GM18870 (cell line): ENCODE measurements around the gene KRR1.
A peak's percentile ranks its signal among the peaks of the same experiment; 100 is the strongest.
"Not testable (repeated sequence)": the region's sequence is repeated elsewhere in the genome, so short reads cannot be mapped to it uniquely, and the experiment has no call there.

Experiments used
- ATAC-seq: cut with Tn5 transposase; IDR thresholded peaks from one replicate; pipeline ENCODE4 v1.9.1; 2021; ENCODE audit warnings: moderate library complexity; ENCODE audit not compliant: unreplicated experiment

Gene KRR1

DNA sequence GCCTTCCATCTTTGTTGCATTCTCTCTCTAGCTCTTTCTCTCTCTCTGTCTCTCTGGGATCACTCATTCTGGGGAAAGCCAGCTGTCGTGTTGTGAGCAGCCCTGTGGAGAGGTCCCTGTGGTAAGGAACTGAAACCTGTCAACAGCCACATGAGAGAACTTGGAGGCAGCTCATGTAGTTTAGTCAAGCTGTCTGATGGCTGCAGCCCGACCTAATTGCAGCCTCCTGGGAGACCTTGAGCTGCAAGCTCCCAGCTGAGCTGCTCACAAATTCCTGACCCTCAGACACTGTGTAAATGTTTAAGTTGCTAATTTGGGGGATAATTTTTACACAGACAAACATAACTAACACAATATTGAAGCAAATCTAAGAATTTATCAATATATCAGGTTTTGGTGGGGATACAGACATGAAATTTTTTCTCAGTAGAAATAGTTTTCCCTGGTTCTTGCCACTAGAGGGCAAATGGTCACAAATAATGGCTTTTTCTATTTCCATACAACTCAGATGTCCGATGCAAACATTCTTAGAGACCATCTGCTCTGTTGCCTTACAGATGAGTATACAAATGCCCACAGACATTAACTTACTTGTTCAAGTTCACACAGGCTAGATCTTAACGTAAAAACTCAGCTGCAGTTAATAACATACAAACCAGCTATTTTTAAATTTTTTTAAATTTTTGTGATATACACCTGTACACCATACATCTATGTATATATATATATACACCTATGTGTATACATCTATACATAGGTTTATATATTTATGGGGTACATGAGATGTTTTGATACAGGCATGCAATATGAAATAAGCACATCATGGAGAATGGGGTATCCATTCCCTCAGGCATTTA is 15.5 kb upstream of the KRR1 start:
- ATAC-seq, result peak; percentile 94

DNA sequence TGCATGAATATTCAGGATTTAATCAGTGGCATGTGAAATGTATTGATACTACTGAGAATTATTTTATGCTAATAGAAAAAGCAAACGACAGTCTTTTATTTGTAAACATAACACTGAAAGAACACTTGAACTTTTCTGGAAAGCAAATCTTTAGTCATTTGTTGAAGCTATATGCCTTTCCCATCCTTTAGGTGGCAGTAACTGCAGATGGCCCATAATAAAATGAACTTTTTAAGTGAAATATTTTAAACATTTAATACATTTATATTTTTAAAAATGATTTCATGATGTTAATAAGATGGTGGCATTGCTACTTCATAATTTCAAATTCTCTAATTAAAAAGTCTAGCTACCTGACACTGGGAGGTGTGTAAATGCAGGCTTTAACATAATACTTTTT is 13.9 kb upstream of the KRR1 start:
- no peak for ATAC-seq

DNA sequence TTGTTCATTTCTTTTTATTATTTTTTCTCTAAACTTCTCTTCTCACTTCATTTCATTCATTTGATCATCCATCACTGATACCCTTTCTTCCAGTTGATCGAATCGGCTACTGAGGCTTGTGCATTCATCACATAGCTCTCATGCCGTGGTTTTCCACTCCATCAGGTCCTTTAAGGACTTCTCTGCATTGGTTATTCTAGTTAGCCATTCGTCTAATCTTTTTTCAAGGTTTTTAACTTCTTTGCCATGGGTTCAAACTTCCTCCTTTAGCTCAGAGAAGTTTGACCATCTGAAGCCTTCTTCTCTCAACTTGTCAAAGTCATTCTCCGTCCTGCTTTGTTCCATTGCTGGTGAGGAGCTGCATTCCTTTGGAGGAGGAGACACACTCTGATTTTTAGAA is 10.7 kb upstream of the KRR1 start:
- ATAC-seq, result not testable (repeated sequence)

DNA sequence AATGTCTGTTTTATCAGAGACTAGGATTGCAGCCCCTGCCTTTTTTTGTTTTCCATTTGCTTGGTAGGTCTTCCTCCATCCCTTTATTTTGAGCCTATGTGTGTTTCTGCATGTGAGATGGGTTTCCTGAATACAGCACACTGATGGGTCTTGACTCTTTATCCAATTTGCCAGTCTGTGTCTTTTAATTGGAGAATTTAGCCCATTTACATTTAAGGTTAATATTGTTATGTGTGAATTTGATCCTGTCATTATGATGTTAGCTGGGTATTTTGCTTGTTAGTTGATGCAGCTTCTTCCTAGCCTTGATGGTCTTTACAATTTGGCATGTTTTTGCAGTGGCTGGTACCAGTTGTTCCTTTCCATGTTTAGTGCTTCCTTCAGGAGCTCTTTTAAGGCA is 9.8 kb upstream of the KRR1 start:
- not testable (repeated sequence) for ATAC-seq

DNA sequence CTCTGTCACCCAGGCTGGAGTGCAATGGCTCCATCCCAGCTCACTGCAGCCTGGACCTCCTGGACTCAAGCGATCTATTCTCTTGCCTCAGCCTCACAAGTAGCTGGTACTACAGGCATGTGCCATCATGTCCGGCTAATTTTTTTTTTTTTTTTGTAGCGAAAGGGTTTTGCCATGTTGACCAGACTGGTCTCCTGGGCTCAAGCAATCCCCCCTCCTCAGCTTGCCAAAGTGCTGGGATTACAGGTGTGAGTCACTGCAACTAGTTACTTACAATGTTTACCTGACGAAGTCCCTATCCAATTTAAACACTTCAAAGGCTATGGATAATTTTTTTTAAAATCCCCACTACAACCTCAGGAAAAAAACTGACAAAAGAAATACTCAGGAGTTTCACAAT is 1.8 kb downstream of the KRR1 start:
- ATAC-seq, result no peak

DNA sequence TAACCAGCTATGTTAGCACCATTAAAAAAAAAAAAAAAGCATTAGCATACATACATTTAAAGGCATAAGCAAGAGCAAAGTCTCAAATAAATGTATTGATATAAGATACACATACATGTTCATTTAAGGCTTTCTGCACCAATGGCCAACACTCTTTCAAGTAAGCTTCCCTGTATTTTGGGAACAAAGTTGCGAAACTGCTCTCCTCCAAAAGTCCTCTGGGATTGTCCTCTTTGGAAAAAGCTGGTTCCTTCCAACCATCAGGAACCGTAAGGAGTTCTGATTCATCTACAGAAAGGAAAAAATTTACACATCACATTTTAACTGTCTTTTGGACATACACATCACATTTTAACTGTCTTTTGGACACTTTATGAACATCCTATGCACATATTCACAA is 3.2 kb downstream of the KRR1 start:
- no peak for ATAC-seq

DNA sequence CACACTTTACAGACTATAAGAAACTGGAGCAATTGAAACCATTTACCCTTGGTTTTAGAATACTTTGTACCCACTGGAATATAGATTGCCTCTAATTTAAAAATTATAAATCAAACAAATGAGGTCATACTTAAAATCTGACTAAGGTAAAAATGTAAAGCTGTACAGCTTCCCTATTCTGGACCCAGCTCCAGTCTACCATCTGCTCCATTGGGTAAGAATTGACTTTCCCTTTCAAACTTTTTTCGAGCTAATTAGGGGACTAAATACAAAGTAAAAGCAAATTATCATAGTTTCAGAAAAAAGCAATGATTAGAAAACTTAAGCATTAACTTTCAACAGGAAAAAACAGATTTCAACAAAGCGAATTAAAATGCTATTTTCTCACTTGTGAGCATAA is 4.3 kb downstream of the KRR1 start:
- no peak for ATAC-seq

DNA sequence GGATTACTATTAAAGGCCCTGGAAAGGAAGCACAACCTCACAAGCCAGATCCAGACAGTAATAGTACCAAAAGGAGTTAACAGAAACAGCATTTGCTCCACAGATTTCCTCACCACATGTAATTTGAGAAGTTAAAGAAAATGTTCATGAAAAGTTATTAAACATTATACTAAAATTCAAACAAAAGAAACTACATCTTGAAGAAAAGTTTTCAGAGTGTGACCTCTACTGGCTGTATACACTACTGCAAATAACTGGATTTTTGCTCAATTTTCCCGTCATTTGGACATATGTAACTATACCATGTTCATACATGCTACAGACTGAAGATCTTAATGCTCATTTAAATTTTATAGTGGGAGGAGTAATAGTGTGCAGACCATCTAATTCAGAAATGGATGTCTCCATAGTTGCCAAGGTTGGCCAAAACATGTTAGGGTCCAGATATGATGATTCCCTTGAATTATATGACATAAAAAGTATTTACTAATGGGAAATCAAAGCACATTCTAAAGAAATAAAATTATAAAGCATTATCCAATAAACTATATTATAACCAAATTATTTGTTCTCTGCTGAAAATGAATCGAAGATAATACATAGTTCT is 5.6 kb downstream of the KRR1 start:
- no peak for ATAC-seq

DNA sequence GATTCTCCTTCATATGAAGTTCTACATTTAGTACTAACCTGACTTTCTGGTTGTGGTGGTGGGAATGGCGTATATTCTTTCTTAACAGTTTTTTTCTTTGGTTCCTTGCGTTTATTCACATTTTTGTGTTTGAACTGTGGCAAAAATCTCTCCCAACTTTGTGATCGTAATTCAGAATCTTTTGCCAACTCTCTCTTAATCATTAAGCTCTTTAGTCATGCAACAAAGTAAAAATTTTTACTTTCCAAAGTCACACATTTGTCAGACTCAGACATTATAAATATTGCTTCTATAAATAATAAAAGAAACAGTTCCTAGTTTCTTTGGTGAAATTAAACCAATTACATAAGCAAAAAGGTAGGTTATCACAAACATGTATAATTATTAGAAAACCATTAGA is 7.5 kb downstream of the KRR1 start:
- no peak for ATAC-seq

DNA sequence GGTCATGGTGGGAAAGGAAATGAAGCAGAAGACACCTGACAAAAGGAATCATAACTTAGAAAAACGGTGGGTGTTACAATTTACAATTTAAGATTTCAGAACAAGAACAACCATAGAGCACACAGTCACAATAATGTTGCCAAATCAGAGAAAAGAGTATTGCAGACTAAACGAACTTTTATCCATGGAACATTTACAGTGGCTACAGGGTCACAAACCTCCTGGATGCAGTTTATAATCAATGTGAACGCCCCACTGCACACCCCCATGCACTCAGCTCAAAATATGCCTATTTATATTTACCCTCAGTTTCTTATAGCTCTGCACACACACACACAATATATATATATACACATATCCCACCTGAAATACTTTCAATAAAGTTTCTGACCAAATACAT is 8.0 kb downstream of the KRR1 start:
- ATAC-seq, result no peak

DNA sequence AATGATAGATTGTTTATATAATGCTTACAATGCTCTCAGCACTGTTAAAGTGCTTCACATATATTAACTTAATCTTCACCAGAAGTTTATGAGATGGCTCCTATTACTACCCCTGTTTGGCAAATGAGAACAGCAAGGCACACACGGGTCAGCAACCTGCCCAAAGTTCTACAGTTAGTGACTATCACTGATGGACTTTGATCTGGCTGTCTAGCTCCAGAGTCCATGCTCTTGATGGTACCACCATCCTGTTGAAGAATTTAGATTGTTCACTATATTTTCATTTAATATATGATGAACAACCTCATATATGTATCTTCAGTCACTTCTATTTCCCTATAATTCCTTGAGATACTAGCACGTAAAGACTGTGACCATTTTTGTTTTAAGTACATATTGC is 20.2 kb downstream of the KRR1 start:
- ATAC-seq, result no peak

DNA sequence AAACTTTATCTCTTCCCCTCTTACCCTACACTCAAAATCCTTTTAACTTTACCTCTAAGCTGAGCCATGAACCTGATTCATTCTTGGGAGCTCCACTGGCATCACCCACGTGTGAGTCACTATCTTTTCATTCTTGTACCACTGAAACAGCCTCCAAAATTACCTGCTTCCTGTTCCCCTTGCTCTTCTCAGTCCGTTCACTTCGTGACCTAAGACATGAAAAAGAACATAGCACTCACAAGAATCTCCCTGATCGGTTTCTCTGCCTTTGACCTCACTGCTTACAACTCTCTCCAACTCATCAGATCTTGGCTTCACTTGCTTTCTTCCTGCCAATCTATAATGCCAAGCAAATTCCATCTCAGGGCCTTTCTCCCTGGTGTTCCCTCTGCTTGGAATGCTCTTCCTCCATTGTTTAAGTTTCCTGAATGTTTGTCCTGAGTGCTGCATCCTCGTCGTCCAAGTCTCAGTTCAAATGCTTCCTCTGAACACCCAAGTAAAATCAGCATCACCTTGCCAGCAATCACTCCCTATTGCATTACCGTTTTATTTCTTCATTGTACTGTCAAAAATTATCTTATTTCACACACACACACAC is 21.7 kb downstream of the KRR1 start:
- peak; percentile 52 for ATAC-seq

DNA sequence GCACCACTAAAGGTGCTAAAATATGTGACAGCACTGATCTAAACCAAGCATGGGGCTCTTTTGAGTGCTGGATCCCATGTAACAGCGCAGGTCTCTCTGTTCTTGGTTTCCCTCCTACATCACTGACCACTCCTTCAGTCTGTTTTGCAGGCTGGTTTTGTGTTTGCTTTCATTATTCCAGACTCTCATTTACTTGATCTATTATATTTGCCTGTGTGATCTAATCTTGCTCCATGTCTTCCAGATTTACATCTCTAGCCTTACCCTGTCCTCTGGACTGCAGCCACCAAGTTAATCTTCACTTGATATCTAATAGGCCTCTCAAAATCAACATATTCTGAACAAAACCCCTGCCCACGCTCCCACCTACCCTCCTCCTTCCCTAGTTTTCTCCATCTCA is 22.2 kb downstream of the KRR1 start:
- ATAC-seq, result no peak

DNA sequence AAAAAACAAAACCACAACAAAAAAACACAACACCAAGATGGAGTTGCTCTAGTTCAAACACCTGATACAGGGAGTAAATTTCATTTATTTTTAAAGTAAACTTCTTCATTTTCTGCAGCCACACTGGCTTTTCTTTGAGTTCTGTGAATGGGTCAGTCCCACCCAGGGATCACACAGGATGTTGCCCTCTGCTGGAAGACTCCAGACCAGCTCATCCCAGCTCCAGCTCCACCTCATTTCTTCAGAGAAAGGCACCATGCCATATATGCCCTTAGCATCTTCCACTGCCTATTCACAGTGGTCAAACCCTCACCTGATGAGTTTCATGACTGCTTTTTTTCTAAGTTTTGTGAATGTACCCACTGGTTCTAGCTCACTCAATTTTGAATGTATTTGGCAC is 22.9 kb downstream of the KRR1 start:
- no peak for ATAC-seq

DNA sequence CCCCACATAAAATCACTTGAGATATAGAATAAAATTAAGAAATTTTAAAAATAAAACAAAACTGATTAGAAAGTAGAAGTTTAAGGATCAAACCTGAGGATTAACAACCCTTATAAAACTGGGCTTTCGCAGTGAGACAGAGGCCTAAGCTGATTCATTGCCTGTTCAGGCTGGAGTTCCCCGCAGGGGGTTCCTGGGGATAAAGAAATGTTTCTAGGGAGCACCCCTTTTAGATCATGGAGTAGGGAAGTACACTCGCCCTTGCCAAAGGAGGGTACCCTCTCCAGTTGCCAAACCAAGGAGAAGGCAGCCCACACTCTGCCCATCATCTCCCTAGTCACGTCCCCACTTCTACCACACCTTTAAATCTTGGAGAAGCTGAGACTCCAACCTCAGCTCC is 24.1 kb downstream of the KRR1 start:
- ATAC-seq, result no peak

DNA sequence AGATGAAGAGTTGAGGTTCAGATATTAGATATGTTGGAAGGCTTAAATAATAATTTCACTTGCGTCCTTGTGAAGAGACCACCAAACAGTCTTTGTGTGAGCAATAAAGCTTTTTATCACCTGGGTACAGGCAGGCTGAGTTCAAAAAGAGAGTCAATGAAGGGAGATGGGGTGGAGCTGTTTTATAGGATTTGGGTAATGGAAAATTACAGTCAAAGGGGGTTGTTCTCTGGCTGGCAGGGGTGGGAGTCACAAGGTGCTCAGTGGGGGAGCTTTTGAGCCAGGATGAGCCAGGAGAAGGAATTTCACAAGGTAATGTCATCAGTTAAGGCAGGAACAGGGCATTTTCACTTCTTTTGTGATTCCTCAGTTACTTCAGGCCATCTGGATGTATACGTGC is 27.0 kb downstream of the KRR1 start:
- not testable (repeated sequence) for ATAC-seq

DNA sequence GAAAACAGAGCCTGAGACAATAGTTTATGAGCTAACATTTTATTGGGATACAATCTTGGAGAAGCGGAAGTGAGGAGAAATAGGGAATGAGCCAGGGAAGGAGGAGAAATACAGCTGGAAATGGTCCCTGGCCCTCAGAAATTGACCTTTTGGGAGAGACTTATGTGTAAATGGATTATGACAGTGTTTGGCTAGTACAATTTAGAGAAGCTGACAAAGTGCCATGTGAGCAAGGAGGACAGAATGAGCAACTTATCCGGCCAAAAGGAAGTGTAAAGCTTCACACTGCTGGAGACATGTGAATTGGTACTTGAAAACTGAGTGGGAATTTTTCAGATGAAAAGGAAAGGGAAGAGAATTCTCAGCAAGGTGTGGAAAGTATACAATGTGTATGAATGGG is 28.0 kb downstream of the KRR1 start:
- ATAC-seq, result no peak

DNA sequence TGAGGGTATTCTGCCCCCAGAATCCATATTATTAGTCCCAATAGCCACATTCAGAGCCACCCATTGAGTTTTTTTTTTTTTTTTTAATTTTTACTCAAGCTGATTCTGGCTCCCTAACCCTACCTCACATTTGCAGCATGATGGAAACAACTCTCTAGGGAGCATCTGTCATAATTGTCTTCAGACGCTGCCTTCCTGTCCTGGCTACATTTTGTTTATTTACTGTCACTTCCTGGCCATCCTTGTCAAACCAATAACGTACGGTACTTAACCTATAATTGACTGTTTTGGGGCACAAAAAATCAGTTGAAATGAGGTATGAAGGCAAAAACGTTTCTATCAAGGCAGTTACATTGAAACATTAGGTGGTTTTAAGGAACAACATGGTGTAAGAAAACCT is 28.8 kb downstream of the KRR1 start:
- no peak for ATAC-seq

DNA sequence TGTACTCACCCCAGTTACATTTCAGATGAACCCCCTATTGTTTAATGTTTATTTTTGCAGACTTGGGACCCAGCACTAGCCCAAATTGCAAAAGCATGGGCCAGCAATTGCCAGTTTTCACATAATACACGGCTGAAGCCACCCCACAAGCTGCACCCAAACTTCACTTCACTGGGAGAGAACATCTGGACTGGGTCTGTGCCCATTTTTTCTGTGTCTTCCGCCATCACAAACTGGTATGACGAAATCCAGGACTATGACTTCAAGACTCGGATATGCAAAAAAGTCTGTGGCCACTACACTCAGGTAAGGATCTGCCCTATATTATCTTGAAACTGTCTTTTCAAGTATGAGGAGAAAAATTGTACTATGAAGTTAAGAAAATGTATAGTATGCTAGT is 29.6 kb downstream of the KRR1 start:
- ATAC-seq, result no peak

DNA sequence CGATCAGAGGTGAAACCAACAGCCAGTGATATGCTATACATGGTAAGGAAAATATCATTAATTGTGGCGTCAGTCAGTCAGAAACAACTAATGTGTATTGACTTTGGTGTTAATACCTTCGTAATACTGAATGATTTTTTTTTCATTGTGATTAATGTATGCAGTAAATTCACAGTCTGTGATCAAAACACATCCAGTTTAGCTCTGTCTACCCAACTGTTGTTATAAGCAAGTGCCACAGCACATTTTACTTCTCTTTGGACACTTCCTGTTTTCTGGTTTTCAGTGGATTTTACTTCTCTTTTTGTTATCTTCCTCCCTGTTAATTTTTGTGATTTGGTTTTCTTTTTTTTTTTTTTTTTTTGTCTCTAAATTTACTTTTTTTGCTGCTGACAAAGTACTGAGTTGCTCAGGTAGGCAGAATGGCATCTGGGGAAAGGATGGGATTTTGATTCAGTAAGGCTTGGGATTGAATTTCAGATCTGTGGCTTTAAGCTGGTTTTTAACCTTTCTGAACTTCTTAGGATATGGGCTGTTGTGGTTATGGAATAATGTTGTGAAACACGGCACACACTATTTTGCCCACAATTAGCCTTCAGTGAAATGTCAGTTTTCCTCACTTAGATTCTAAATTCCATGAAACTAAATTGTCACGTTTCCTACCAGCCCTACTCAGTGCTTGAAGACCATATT is 30.2 kb downstream of the KRR1 start:
- no peak for ATAC-seq

DNA sequence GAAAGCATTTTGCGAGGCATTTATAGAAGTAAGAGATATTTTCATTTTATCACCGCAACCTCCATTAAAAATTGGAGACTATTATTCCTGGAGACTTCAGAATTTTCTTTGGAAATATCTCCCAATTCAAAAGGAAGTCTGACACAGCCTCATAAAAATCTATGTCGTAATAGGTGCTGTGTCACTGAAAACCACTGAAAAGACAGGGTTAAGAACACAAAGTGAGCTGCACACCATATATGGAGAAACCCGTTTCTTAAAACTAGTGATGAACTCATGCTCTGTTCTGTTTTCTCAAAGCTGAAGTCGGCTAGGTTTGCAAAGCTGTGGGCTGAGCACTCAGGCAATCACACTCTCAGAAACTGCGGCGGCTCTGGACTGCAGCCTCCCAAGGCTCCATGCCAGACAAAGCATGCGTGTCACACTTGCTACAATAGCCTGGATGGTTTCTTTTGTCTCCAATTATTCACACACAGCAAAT is 30.9 kb downstream of the KRR1 start, which contains the start of gene GLIPR1:
GLIPR1 (plus strand) TSS at position 287 of the 481 bp plus-strand sequence; CDS start at position 413, 126 bp downstream.
- ATAC-seq, result peak; percentile 91
